GM18511 (cell line): ENCODE data around the gene BLTP2.
A peak's percentile ranks its signal among the peaks of the same experiment; 100 is the strongest.
"Not testable (repeated sequence)": the region's sequence is repeated elsewhere in the genome, so short reads cannot be mapped to it uniquely, and the experiment has no call there.

Source experiments
- ATAC-seq: cut with Tn5 transposase; IDR thresholded peaks from one replicate; pipeline ENCODE4 v1.9.1; 2021; ENCODE audit warnings: mild to moderate bottlenecking, moderate library complexity; ENCODE audit not compliant: unreplicated experiment

The BLTP2 gene

DNA sequence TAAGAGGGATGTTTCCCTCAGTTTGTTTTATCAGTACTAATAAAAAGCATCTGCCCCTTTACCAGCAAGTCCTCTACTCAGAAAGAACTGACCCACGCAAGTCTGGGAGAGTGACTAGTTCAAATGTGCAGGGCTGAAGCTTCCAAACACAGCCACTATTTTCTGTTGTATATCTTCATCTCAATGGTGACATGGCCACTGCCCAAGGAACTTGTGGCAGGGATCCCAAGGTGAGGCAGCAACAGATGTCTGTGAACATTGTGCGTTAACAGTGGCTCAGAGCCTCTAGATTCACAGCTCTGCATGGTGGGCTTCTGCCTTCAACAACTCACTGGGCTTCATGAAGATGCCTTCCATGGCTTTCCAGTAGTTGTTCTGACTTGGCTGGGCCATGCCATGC, 3.7 kb upstream of the BLTP2 start:
- no peak for ATAC-seq

DNA sequence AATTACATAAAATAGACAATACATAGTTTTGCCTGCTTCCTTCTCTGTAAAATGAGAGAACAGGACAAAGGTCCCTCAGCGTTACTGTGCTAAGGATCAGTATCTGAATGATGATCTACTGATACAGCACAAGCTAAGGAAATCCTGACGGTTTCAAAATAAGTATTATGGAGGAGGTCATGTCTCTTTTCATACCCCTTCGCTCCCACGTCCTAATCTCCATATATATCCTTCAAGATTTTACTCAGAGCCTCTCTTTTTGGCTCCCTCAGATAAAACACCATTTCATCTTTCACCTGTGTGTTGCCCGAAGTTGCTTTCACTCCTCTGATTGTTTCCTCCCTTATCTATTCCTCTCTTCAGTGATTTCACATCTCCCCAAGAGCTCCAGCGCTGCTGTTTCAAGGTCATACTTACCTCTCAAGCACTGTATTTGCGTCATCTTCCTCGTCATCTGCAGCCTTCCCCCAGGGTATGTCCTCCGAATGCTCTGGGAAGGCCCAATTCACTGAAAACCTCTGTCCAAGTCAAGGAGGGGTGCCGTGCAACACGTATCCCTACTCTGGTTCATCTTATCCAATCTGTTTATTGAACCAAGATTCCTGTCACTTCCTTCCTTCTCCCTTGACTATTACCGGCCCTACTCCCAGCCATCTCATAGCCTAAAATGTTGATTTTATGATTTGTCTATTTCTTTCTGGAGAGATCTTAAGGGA, 1.2 kb upstream of the BLTP2 start:
- ATAC-seq, result no peak

DNA sequence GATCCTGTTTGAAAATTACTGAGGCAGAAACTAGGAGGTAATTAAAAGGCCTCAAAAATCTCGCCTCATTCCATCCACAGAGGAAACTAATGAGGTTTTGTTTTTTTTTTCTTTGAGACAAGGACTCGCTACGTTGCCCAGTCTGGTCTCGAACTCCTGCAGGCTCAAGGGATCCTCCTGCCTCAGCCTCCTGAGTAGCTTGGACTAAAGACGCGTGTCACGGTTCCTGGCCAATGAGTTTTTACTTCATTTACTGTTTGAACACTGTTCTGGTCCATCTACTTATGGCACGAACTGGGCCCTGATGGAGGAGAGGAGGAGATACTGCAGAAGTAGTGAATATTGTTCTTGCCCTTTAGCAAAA, 600 bp upstream of the BLTP2 start:
- ATAC-seq, result no peak

DNA sequence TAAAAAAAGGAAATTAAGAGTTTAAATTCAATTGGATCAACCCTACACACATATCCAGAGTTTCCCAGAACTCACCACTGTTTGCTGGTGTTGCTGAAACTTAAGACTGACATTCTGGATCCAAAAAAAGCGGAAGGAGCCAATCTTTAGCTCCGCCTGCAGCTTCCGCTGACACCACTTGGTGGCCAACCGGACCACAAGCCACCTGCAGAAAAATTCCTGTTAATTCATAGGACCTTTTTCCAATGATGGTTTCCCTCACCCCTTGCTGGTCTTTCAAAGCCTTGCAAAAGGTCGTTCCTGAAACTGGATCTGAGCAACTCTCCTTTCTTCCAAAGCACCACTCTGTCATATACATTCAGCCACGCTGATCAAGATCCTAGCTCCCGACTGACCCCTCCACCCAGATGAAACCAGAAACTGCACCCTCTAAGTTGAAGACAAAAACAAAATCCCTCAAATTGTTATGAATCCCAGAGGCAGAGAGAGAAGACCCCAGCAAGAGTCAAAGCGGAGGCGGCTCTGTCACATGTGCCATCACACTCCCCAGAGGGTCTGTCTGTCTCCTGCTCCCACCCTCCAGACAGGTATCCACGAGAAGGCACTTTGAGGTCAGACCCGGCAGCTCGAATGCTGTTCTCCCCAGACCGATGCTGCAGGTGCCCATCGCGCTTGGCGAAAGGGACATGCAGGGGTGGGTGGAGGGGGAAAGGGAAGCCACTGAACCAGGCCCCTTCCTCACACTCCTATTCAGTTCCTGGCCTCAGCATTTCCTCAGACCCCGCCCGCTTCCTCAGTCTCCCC, 773 bp downstream of the BLTP2 start:
- ATAC-seq, result peak; percentile 17

DNA sequence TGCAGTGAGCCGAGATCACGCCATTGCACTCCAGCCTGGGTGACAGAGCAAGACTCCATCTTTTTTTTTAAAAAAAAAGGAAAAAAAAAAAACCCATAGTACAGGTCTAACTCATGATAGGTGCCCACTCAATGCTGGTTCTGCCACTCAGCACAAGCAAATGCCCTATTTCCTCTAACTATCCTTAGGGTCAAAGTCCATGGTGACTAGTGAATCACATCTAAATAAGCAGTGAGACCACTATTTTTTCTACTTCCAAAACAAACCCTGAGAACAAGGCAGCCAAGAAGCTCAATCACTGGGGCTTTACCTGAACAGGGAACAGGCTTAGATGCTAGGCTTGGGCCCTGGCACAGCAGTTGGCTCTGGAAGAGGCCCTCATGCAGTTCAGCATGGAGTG, 3.4 kb downstream of the BLTP2 start:
- no peak for ATAC-seq

DNA sequence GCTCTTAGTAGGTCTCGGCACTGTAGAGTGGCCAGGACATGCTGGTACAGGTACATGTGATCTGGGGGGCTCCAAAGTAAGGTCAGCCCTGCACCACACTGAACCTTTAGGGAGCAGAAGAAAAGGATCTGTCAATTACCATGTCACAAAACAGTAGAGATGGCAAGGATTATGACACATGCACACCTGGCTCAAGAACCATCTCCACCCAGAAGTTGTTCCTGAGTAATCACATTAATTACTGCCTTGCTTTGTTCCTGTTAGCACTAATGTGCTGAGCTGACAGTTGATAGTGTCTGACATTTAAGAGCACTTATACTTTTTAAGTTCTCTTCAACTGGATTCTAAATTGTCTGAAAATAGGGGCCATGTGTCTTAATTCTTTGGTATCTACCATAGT, 9.5 kb downstream of the BLTP2 start:
- ATAC-seq, result no peak

DNA sequence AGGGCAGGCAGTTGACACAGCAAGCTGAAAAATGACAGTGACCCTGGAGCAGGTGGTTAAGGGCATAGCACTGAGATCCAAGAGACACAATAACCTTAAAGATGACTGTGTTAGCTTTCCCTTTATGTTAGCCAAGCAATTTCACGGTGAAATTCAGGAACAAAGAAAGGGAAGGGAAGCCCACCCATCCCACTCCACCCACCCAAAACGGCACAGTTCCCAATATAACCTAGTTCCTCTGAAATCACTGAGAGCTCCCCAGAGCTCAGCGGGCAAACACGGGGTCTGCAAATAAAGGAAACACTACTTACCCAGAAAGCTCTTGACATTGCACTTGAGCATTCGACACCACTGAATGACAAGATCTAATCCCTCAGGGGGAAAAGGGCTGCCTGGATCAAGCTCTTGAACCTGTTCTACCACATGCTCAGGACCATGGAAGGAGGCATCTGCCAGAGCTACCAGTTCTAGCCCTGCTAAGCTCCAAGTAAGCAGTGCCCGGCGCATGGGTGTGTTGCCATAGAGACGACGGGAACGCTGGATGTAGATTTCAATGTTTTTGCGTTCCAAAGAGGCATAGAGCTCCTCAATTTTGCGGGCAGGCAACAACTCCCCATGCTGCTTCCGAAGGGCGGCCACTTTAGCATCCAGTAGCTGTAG, 10.6 kb downstream of the BLTP2 start:
- ATAC-seq, result no peak

DNA sequence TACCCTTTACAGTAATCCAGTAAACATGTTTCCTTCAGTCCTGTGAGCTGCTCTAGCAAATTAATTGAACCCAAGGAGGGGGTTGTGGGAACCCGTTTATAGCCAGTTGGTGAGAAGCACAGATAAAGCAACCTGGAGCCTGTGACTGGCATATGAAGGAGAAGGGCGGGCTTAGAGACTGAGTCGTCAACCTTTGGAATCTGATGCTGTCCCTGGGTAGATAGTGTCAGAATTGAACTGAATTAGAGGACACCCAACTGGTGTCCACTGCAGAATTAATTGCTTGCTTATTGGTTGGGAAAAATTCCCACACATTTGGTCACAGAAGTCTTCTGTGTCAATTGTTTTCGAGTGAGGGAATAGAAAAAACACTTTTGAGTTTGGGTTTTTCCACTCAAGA, 18.1 kb downstream of the BLTP2 start:
- no peak for ATAC-seq

DNA sequence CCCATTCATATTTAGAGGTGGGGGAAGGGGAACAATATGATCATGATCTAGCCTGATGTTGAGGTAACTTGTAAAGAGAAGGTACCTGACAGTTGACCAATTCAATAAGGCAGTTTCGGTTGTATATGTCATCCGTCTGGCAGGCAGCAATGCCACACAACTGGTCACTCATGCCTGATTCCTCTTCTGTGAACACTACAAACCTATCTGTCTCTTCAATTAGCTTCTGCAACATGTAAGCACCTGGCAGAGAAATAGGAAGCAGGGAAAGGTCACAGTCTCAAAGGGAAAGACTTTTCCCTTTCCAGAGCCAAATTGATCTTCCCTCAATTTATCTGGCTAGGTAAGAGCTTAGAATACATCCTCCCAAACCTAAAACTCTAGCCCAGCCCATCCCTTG, 20.8 kb downstream of the BLTP2 start:
- no peak for ATAC-seq

DNA sequence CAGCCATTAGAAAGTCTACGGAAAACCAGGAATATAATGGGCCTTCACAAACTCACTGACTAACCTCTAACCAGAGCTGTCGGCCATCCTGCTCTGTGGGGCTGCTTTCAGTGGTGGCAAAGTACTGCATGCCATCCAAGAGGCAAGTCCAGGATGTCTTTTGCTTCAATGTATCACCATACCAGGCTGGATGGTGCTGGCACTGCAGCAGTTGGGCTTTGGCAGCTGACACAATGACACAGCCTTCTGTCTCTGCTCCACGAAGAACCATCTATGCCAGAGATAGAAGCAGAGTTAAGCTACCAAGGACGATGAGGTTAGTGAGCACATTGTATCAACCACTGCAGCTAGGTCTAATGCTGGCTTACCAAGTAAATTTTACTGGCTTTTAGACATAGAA, 21.3 kb downstream of the BLTP2 start:
- ATAC-seq, result no peak

DNA sequence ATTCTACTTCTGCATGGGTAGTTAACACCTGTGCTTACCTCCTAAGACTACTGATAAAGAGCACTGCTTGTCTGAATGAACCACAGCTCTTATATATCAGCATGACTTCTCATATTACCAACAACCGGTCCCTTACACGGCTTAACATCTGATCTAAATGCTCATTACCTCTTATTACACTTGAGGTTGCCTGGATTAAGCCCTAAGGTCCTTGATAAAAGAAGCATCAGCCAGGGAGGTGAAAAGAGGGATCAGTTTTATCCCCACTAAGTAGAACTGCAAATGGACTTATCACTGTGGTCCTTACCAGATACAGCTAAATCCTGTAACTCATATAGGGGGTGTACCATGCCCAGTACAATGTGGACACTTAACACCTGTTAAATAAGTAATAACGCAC, 22.8 kb downstream of the BLTP2 start:
- no peak for ATAC-seq

DNA sequence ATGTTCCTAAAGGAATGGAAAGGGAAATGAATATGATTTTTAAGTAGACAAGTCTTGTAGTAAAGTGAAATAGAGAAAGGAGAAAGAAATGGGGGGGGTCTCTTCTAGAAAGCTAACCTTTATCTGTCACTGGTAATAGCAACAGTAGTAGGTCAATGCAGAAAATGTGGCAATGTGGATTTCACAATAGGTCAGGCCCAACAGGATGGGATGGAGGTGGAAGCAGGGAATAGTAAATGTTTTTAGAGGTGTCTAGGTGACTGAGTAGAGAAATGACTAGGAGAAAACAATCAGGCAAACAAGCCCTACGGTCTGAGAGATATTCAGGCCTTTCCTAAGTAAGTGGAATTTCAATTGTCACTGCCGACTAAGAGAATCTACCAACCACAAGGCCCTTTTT, 24.9 kb downstream of the BLTP2 start:
- no peak for ATAC-seq

DNA sequence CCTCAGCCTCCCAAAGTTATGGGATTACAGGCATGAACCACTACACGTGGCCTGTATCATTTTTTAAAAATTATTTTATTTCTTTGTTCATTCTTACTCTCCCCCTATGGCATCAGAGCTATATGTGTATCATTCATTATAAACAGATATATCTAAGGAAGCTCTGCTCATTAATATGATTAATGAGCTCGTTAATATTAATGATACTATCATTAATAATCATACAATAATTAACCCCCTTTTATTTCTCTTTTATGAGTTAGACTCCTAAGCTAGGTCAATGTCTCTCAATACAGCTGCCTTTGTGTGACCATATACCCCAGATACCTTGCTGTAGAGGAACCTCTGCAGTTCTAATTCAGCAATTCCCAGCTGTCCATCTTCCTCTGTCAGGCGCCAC, 26.5 kb downstream of the BLTP2 start:
- ATAC-seq, result no peak

DNA sequence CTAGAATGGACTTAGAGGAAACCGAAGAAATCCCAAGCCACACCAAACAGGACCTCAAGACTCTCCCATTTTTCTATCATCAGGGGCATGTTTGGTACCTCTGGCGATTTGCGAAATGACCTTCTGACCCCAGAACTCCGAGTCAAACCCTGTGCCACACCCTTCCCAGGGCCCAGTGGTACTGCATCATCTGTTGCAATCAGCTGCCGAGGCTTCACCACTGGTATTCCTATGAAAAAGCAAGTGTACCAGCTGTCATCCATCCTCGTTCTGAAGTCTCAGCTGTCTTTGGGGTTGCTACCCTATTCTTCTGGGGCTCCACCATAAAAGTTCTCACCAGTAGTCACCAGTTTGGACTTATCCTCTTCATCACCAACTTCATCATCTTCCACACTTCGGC, 28.7 kb downstream of the BLTP2 start:
- ATAC-seq, result no peak

DNA sequence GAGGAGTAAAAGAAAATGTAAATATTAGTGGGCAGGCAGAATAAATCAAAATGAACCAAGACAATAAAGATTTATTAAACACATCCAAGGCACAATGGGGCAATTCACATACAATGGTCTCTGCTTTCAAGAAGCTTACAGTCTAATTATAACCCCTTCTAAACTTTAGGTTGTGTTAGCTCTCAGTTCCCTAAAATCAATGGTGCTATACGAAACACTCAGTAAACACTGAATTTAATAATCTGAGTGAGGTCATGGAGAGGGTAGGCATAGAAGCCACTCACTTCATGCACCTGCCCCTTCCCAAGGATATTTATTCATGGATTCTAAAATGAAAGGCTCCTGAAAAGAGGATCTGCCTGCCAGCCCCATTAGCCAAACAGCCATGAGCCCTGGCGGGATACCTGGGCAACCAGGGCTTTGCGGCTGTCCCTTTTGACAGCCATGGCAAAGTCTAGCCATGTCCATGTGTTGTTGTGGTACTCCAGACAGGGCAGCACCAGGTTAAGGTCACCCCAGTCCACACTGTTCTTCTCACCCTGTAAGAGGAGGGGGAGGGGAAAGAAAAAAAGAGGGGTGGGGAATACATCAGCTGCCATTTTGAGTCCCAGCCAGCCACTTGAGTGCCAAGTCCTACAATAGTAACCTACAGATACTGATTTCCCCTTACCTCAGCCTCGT, 29.6 kb downstream of the BLTP2 start:
- ATAC-seq, result no peak

DNA sequence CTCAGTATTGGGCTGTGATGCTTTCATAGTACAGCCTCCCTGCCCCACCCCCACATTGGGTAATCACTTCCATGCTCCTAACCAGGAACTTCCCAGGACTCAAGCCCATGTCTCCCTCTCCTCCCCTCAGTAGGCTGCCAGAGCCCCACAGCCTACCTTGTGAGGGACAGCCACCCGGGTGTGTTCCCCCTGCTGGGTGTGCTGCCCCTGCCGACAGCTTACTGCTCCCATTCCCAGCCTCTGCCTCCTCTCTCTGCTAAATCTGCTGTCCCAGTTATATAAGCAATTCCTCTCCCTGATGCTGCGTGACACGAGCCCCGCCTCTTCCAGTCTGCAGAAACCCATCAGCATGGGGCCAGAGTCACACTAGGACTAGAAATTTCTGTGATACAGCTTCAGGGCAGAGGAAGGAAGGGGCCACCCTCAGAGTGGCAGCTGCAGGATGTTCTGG, 31.0 kb downstream of the BLTP2 start, which contains the start of gene RSKR:
Gene RSKR, minus strand, starts transcription at position 255 of the 451 bp plus-strand sequence. Its CDS starts 24 bp downstream, at position 231.
- no peak for ATAC-seq

DNA sequence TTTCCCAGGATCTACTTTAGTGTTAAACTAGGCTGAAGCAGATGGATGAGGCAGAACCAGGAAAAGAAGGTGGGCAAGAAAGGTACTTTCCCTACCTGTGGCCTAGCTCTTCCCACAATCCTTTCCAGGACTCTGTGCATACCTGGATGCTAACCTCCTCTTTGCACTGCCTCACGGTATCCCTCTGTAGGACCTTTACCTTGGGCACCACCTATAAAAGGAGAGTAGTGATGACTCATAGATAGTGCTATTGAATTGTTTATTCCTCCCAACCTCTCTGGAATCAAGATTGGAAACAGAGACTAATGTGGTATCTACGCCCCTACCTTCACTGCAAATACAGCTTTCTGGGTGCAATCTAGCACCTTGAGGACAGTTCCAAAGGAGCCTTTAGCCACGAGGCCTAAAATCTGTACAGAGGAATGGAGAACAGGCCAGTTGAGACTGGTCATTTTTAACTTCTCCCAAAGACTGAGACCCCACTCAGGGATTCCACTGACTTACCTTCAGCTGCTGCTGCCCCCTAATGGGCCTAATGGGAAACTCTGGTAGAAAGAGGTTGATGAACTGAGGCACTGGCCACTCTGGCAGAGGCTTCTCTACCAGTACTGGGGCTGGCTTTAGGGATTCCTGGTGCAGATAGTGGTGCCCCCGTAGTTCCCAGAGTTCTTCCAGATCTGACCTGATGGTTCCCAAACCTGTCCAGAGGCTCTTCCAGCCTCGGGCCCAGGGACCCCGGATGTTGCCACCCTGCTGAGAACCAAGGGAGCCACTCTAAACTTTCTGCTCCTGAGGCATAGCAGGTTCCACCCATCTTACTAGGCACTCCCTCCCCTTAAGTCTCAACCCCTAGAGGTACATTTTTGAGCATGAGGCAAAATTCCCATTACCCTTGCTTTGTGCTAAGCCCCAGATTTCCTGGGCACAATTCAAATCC, 31.8 kb downstream of the BLTP2 start:
- no peak for ATAC-seq

DNA sequence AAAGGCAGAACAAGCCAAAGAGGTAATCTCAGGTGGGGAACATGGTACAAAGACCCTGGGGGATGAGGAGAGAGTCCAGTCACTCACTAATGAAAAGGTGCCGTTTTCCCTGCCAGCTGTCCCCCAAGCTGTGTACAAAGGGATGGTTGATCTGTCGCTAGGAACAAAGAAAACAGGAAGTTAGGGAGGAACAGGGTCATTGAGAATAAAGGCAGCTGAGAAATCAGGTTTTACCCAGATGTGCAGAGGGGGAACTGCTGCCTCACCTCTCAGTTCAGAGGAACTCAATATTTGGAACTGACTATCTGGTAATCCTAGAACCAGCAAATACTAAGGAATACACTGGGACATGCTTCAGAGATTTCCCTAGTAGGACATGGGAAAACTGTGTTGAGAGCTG, 32.4 kb downstream of the BLTP2 start:
- no peak for ATAC-seq

DNA sequence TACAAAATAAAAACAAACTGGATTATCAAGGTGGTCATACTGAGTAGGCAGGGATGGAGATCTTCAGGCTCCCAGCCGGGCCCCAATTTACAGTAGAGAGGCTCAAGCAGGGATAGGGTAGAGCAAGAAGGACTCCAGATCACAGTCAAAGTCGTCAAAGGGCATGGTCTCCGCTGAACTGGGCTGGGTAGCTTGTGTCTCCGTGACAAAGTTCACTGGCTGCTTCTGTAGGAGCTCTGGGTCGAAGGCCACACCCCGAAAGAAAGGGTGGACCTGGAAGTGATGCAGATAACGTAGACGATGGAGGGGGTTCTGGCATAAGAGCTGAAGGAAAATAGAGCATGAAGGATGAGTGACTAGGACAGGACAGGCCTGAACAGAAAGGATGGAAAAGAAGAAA, 34.6 kb downstream of the BLTP2 start:
- no peak for ATAC-seq

DNA sequence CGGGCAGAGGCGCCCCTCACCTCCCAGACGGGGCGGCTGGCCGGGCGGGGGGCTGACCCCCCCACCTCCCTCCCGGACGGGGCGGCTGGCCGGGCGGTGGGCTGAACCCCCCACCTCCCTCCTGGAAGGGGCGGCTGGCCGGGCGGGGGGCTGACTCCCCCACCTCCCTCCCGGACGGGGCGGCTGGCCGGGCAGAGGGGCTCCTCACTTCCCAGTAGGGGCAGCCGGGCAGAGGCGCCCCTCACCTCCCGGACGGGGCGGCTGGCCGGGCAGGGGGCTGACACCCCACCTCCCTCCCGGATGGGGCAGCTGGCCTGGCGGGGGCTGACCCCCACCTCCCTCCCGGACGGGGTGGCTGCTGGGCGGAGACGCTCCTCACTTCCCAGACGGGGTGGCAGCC, 40.9 kb downstream of the BLTP2 start:
- ATAC-seq, result not testable (repeated sequence)
